K562 (cell line): ENCODE results near the gene MS4A8. TPM values are rescaled to one million over a fixed set of nuclear protein-coding genes. Genes with fewer than 3 reads are reported as not detected.

ENCODE experiments used
- ATAC-seq: fragments of 200-7000 bp; cut with Tn5 transposase; 3 replicates; pipeline ENCODE4 v1.9.1; 2020; ENCODE audit warnings: moderate library complexity
- BruUV-seq: library from RNA; stranded (reverse); fragments of 400-500 nt; replicated peaks from 2 replicates; lab custom pipeline; 2021; lab: Mats Ljungman, UMichigan
- CTCF ChIA-PET: fragments of 300-600 bp; formaldehyde crosslinking; extraction: SDS; loops from one replicate; lab custom pipeline; 2021; ENCODE audit warnings: low intra/inter-chr PET ratio; lab: Yijun Ruan, JAX
- POLR2A ChIA-PET: fragments of 300-600, 350-650 bp; sonication (Branson Sonifier 250); formaldehyde crosslinking; extraction: SDS; loops from one replicate; lab custom pipeline; 2021; ENCODE audit warnings: antibody characterized with exemption, inconsistent platforms; lab: Yijun Ruan, JAX
- DNase-seq, 4 experiments: peaks; one replicate each; pipeline versions ENCODE4 v3.0.0 to v3.0.0-alpha.2; 2011 to 2018; ENCODE audit warnings: low spot score in 3 of 4, mixed read lengths in 3 of 4; ENCODE audit errors: extremely low read depth in 1 of 4
- FAIRE-seq: peaks from 2 replicates; lab custom pipeline; 2011; peaks lifted over from hg19 to GRCh38; lab: Jason Lieb, UNC
- H2AFZ ChIP-seq: 2 replicates; pipeline ENCODE4 v1.6.0; 2011; ENCODE audit warnings: low read depth, low read length, control low read depth, inconsistent platforms
- H3K27ac ChIP-seq: fragments of 200-600 bp; 3 replicates; pipeline ENCODE4 v1.8.0; 2011; ENCODE audit warnings: low read depth, mild to moderate bottlenecking, control low read depth, inconsistent platforms, low read length, moderate library complexity, mixed read lengths; ENCODE audit errors: extremely low read depth
- H3K27me3 ChIP-seq, 2 experiments: fragments of 300-600 bp in 1 of 2; 2 replicates in 1 of 2; 3 replicates in 1 of 2; pipeline versions ENCODE4 v1.6.0 to v1.8.0; 2011; ENCODE audit warnings: inconsistent platforms in 2 of 2, low read length in 2 of 2, mild to moderate bottlenecking in 1 of 2, mixed read lengths in 1 of 2, moderate library complexity in 1 of 2; ENCODE audit not compliant: control insufficient read depth in 2 of 2, insufficient read depth in 2 of 2
- H3K36me3 ChIP-seq: fragments of 300-600 bp; 3 replicates; pipeline ENCODE4 v1.8.0; 2011; ENCODE audit warnings: mild to moderate bottlenecking, low read length, inconsistent platforms; ENCODE audit not compliant: control insufficient read depth, insufficient read depth
- H3K4me1 ChIP-seq, 2 experiments: fragments of 200-600 bp in 1 of 2; replicated peaks in 1 of 2; 2 replicates in 1 of 2; 3 replicates in 1 of 2; pipeline versions ENCODE4 v1.5.1 to v1.8.0; 2011; ENCODE audit warnings: inconsistent platforms in 2 of 2, low read length in 2 of 2, mild to moderate bottlenecking in 1 of 2, mixed read lengths in 1 of 2, moderate library complexity in 1 of 2; ENCODE audit not compliant: control insufficient read depth in 2 of 2, insufficient read depth in 2 of 2
- H3K4me2 ChIP-seq: 2 replicates; pipeline ENCODE4 v1.6.1; 2011; ENCODE audit warnings: low read length, control low read depth, inconsistent platforms, mixed read lengths; ENCODE audit not compliant: insufficient read depth
- H3K4me3 ChIP-seq: fragments of 200-600 bp; sonication (generic), shearing (Covaris generic); 2 replicates; pipeline ENCODE4 v1.5.1; 2016; ENCODE audit warnings: control low read depth, inconsistent platforms
- H3K79me2 ChIP-seq: fragments of 200-600 bp; 3 replicates; pipeline ENCODE4 v1.8.0; 2011; ENCODE audit warnings: low read length, inconsistent platforms; ENCODE audit not compliant: control insufficient read depth, insufficient read depth
- H3K9ac ChIP-seq, 2 experiments: 2 replicates each; pipeline versions ENCODE4 v1.6.0 to v1.6.1; 2011; ENCODE audit warnings: low read depth in 2 of 2, low read length in 2 of 2, control low read depth in 1 of 2, inconsistent platforms in 1 of 2, mild to moderate bottlenecking in 1 of 2, mixed read lengths in 1 of 2; ENCODE audit not compliant: insufficient read depth in 1 of 2
- H3K9me1 ChIP-seq: one replicate; pipeline ENCODE4 v1.6.0; 2011; ENCODE audit warnings: inconsistent platforms, mild to moderate bottlenecking, low read length, moderate library complexity; ENCODE audit not compliant: control insufficient read depth, insufficient read depth
- H3K9me3 ChIP-seq: replicated peaks from 2 replicates; pipeline ENCODE4 v1.5.1; 2011; ENCODE audit warnings: low read depth, low read length, inconsistent platforms; ENCODE audit not compliant: control insufficient read depth, insufficient read depth
- H4K20me1 ChIP-seq: replicated peaks from 2 replicates; pipeline ENCODE4 v1.6.1; 2011; ENCODE audit warnings: low read length, inconsistent platforms, mixed read lengths; ENCODE audit not compliant: control insufficient read depth, insufficient read depth
- CEBPB ChIP-seq: fragments of 450-650 bp; IDR thresholded peaks from 2 replicates; pipeline ENCODE4 v1.6.1; 2016; ENCODE audit warnings: missing genetic modification characterization, missing compliant biosample characterization
- HNRNPLL ChIP-seq: fragments of 200-400 bp; formaldehyde crosslinking; IDR thresholded peaks from 2 replicates; pipeline ENCODE4 v1.6.1; 2017; ENCODE audit warnings: low read length, low read depth, mild to moderate bottlenecking; ENCODE audit not compliant: poor library complexity, severe bottlenecking
- KLF6 ChIP-seq: fragments of 250-450 bp; sonication (Bioruptor Pico); IDR thresholded peaks from 2 replicates; pipeline ENCODE4 v1.4.0; 2020; ENCODE audit warnings: mild to moderate bottlenecking, moderate library complexity, borderline replicate concordance
- NR3C1 ChIP-seq: sonication (generic); formaldehyde crosslinking; IDR thresholded peaks from 2 replicates; pipeline ENCODE4 v1.8.1; 2022; ENCODE audit warnings: missing genetic modification reagents
- TARDBP ChIP-seq: fragments of 450-650 bp; IDR thresholded peaks from 2 replicates; pipeline ENCODE4 v1.6.1; 2016
- ZBTB12 ChIP-seq: fragments of 250-450 bp; sonication (Bioruptor Pico); IDR thresholded peaks from 2 replicates; pipeline ENCODE4 v1.4.0; 2020
- ZNF12 ChIP-seq: sonication (generic); formaldehyde crosslinking; IDR thresholded peaks from 2 replicates; pipeline ENCODE4 v1.4.0; 2020; ENCODE audit warnings: mild to moderate bottlenecking, missing genetic modification reagents
- ZNF407 ChIP-seq: fragments of 450-650 bp; IDR thresholded peaks from 2 replicates; pipeline ENCODE4 v1.6.1; 2016; ENCODE audit warnings: low read depth
- ZNF561 ChIP-seq: fragments of 450-650 bp; formaldehyde crosslinking; conservative IDR thresholded peaks from 2 replicates; pipeline ENCODE4 v1.4.0; 2020; ENCODE audit warnings: mild to moderate bottlenecking, moderate library complexity
- WGBS: fragments of 100-300 bp; shearing (Covaris generic); methylation state at CpG from one replicate; pipeline ENCODE4 v1.1.6; 2016; ENCODE audit warnings: low coverage, mixed read lengths; ENCODE audit not compliant: insufficient coverage; ENCODE audit errors: missing lambda C conversion rate; 5-methylcytosine and 5-hydroxymethylcytosine counted together
- in situ Hi-C: fragments of 300-500 bp; cut with MboI; formaldehyde crosslinking; loops from 4 replicates; pipeline ENCODE4 v1.15.0; 2018; ENCODE audit warnings: inconsistent platforms, mixed read lengths
- intact Hi-C: fragments of 100-400 bp; cut with micrococcal nuclease; formaldehyde crosslinking; loops from 2 replicates; pipeline ENCODE4 v1.14.2; 2022
- polyA plus RNA-seq, 8 experiments: library from polyadenylated mRNA; depleted of rRNA in 4 of 8; stranded (reverse) in 5 of 8; unstranded in 3 of 8; fragments of >200 nt; fragmentation: Nextera tagmentation in 2 of 8; fragmentation: Illumina TruSeq in 1 of 8; extraction: Ambion mirVana in 2 of 8; extraction: Trizol in 1 of 8; gene quantifications; 2 replicates each; pipeline versions ENCODE4 v1.2.1 to v1.2.3, GENCODE V29; 2011 to 2014; ENCODE audit warnings: inconsistent platforms in 1 of 8, missing spikeins in 1 of 8
- total RNA-seq, 7 experiments: library from RNA; depleted of rRNA in 6 of 7; stranded (reverse); fragments of >200 nt in 6 of 7; fragmentation: Illumina TruSeq in 2 of 7; extraction: Trizol in 2 of 7; gene quantifications; 2 replicates each; pipeline versions ENCODE4 v1.2.1 to v1.2.3, GENCODE V29; 2011 to 2021; ENCODE audit warnings: low replicate concordance in 1 of 7

MS4A8 gene
- total and polyA plus RNA-seq, 9 of the 15 experiments (the other 6 are each of a cell fraction or from before 2014, with no cell fraction given) = not detected

DNA sequence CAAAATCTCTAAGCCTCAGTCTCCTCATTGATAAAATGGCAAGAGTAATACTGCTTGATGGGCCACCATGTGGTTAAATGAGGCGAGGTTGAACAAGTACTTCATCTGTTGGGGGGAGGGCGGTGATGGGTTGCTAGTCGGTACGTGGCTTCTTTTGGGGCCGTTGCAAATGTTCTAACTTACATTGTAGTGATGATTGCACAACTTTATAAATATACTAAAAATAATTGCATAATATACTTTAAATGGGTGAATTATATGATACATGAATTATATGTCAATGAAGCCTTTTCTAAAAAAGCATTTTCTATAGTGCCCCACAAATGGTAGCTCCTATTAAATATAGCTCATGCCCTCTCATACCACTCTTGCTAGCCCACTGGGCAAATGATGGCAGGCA is 6.5 kb downstream of the MS4A8 start (continued):
- TF ChIP-seq ZNF407 (no peak), CEBPB (tag) (peak; percentile 65)

GRCh38 chr11:60706931-60707330 is 7.5 kb downstream of the MS4A8 start:
- POLR2A ChIA-PET = interaction anchor here (0.5 to 0.9 kb wide), 3 partner anchors 16 to 19 kb away, joined by 3 to 4 read pairs (median 4); no protein-coding TSS in a partner anchor

More at GRCh38 chr11:60706931-60707330, 7.5 kb downstream of the MS4A8 start:
- Histone ChIP-seq H3K27ac (no peak overlapping the region), H3K79me2 (no peaks in the 10 kb centered on the region), H3K9me3 (no peaks in the 10 kb centered on the region), H3K4me3 (no peak overlapping the region), H4K20me1 (no peaks in the 10 kb centered on the region), H3K4me1 (no peaks in the 10 kb centered on the region), H3K4me2 (no peak overlapping the region), H3K36me3 (no peaks in the 10 kb centered on the region), H3K9ac (no peak overlapping the region), H2AFZ (no peak overlapping the region), H3K27me3 (peaks cover 0 to 16% of the 10 kb centered on the region in 2 experiments; a peak in 3 of 5 replicates), H3K9me1 (no peaks in the 10 kb centered on the region)
- DNase-seq = no peak
- no peak for FAIRE-seq
- intact Hi-C loops (no loop called here), in situ Hi-C loops (no loop called here)
- CTCF ChIA-PET = no interaction called here
- no peak for ATAC-seq
- BruUV-seq = no TSS peak
- TF ChIP-seq TARDBP = no peak
- TF ChIP-seq ZBTB12 (CRISPR knock-in tag) = no peak
- TF ChIP-seq ZNF561 = no peak
- TF ChIP-seq NR3C1 = no peak
- TF ChIP-seq HNRNPLL = no peak
- TF ChIP-seq KLF6 (CRISPR knock-in tag) = no peak
- TF ChIP-seq ZNF12 (CRISPR knock-in tag) = no peak
- 4% methylated on average over 5 of the region's 5 CpGs for WGBS
